ENCODE measurements around the gene FOXO6.

DNA sequence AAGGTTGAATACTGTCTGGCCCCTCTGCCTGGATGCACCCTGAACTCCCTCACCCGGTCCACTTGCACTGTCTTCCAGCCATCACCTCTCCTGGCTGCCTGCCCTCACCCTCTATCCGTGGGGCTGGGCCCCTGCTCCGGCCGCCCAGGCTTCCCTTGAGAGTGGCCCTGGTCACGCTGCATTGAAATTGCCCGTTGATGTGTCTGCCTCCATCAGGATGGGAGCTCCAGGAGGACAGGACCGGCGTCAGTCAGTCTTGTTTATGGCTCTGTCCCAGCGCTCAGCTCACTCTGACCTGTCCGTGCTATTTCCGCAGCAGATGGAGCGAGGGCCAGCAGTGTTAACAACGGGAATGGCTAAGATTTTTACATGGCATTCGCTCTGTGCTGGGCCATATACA is 34.9 kb downstream of the FOXO6 start:
- TF ChIP-seq CTCF (IDR thresholded peaks at IDR 0.05; ENCODE audit: low read depth, low read length) (no peak), EZH2phosphoT487 (IDR thresholded peaks at IDR 0.05; ENCODE audit: low read depth) (no peak)
